Smooth muscle cell (in vitro differentiated cells): ENCODE results near the gene ENDOU. TPM values are rescaled to one million over a fixed set of nuclear protein-coding genes. Genes with fewer than 3 reads are reported as not detected.

Experiments used
- DNase-seq: peaks from one replicate; lab custom pipeline; 2025; ENCODE audit not compliant: unreplicated experiment; lab: John Stamatoyannopoulos, UW
- H2AFZ ChIP-seq: fragments of 200-600 bp; sonication (generic); 2 replicates; pipeline ENCODE4 v1.6.0; 2016; ENCODE audit warnings: antibody characterized with exemption, low read depth, mild to moderate bottlenecking
- H3F3A ChIP-seq: fragments of 200-600 bp; sonication (generic); 2 replicates; pipeline ENCODE4 v1.6.0; 2017; ENCODE audit warnings: antibody characterized with exemption, low read depth
- H3K27ac ChIP-seq: fragments of 200-600 bp; sonication (generic); 2 replicates; pipeline ENCODE4 v1.5.1; 2016; ENCODE audit warnings: low read depth, mild to moderate bottlenecking
- H3K27me3 ChIP-seq: fragments of 200-600 bp; sonication (generic); 2 replicates; pipeline ENCODE4 v1.6.1; 2016; ENCODE audit warnings: low read depth, mild to moderate bottlenecking
- H3K36me3 ChIP-seq: fragments of 200-600 bp; sonication (generic); 2 replicates; pipeline ENCODE4 v1.5.1; 2016; ENCODE audit warnings: low read depth
- H3K4me1 ChIP-seq: fragments of 200-600 bp; sonication (generic); 2 replicates; pipeline ENCODE4 v1.5.1; 2016; ENCODE audit warnings: low read depth
- H3K4me2 ChIP-seq: fragments of 200-600 bp; sonication (generic); 2 replicates; pipeline ENCODE4 v1.6.0; 2016; ENCODE audit warnings: mild to moderate bottlenecking
- H3K4me3 ChIP-seq: fragments of 200-600 bp; sonication (generic); 2 replicates; pipeline ENCODE4 v1.5.1; 2016; ENCODE audit warnings: mild to moderate bottlenecking
- H3K79me2 ChIP-seq: fragments of 200-600 bp; sonication (generic); 2 replicates; pipeline ENCODE4 v1.6.0; 2016; ENCODE audit warnings: low read depth, mild to moderate bottlenecking
- H3K9ac ChIP-seq: fragments of 200-600 bp; sonication (generic); 2 replicates; pipeline ENCODE4 v1.6.0; 2016; ENCODE audit warnings: low read depth
- H3K9me3 ChIP-seq: fragments of 200-600 bp; sonication (generic); replicated peaks from 2 replicates; pipeline ENCODE4 v1.5.1; 2016; ENCODE audit warnings: low read depth
- H4K20me1 ChIP-seq: fragments of 200-600 bp; sonication (generic); 2 replicates; pipeline ENCODE4 v1.6.0; 2016; ENCODE audit warnings: low read depth
- WGBS: methylation state at CpG from one replicate; pipeline ENCODE4 v1.1.7; 2016; ENCODE audit warnings: low lambda C conversion rate; 5-methylcytosine and 5-hydroxymethylcytosine counted together
- polyA plus RNA-seq: library from polyadenylated mRNA; unstranded; fragments of >200 nt; fragmentation: Nextera tagmentation; extraction: Ambion mirVana; gene quantifications from 2 replicates; pipeline ENCODE4 v1.2.1, GENCODE V29; 2016
- total RNA-seq: library from RNA; depleted of rRNA; stranded (reverse); fragments of >200 nt; gene quantifications from 2 replicates; pipeline ENCODE4 v1.2.3, GENCODE V29; 2014
- TF ChIP-seq, protein P1 (sequence below): fragments of 200-600 bp; sonication (generic); IDR thresholded peaks from 2 replicates; pipeline ENCODE4 v1.5.1; 2017; ENCODE audit warnings: borderline replicate concordance, mild to moderate bottlenecking, antibody characterized with exemption; ENCODE audit not compliant: insufficient read depth, poor library complexity, severe bottlenecking

ENDOU gene
- total and polyA plus RNA-seq, 2 experiments from 2014 or later, result 0.47 to 5.1 TPM

- H2AFZ ChIP-seq, result no peak overlapping the region
- H3K36me3 ChIP-seq, result no peaks in the 10 kb centered on the region
- H3K9ac ChIP-seq, result no peak overlapping the region
- H3K4me1 ChIP-seq, result peaks cover 12% of the 10 kb centered on the region
- H3F3A ChIP-seq, result no peaks in the 10 kb centered on the region
- no peaks in the 10 kb centered on the region for H3K79me2 ChIP-seq
- H3K4me2 ChIP-seq, result no peak overlapping the region
- H3K27me3 ChIP-seq, result no peaks in the 10 kb centered on the region
- no peak overlapping the region for H3K4me3 ChIP-seq
- no peaks in the 10 kb centered on the region for H4K20me1 ChIP-seq
- 35% methylated on average over 10 of the region's 10 CpGs for WGBS
- no peak overlapping the region for H3K27ac ChIP-seq
- TF ChIP-seq, protein P1, sequence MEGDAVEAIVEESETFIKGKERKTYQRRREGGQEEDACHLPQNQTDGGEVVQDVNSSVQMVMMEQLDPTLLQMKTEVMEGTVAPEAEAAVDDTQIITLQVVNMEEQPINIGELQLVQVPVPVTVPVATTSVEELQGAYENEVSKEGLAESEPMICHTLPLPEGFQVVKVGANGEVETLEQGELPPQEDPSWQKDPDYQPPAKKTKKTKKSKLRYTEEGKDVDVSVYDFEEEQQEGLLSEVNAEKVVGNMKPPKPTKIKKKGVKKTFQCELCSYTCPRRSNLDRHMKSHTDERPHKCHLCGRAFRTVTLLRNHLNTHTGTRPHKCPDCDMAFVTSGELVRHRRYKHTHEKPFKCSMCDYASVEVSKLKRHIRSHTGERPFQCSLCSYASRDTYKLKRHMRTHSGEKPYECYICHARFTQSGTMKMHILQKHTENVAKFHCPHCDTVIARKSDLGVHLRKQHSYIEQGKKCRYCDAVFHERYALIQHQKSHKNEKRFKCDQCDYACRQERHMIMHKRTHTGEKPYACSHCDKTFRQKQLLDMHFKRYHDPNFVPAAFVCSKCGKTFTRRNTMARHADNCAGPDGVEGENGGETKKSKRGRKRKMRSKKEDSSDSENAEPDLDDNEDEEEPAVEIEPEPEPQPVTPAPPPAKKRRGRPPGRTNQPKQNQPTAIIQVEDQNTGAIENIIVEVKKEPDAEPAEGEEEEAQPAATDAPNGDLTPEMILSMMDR, result peak; percentile 44
- H3K9me3 ChIP-seq, result no peaks in the 10 kb centered on the region
- DNase-seq, result no peak
These were observed 18.8 kb upstream of the ENDOU start for GRCh38 chr12:47744005-47744651.

DNA sequence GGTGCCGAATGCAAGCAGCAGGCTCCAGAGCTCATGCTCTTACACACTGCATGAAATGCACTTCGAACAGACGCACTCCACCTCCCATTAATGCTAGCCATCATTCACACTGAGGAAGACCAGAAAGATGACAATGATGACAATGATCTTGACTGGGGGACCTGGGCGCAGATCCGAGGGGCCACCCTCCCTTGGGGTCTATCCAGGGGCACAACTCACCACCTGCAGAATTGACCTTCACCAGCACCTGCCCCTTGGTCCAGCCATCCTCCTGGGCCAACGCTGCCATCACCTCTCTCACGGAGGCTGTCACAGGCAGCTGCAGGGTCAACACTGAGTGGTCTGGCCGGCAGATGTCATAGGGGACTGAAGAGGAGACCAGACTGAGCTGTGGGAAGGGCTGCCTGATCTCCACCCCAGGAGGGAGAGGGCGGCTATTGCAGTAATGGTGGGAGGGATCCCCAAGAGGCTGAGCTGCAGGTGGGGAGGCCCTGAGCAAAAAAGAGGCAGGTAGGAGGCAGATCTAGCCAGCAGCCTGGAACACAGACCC, 18.1 kb upstream of the ENDOU start:
- Histone ChIP-seq H3K27me3 (no peaks in the 10 kb centered on the region), H3K9me3 (no peaks in the 10 kb centered on the region), H3K36me3 (no peaks in the 10 kb centered on the region), H3F3A (no peaks in the 10 kb centered on the region), H2AFZ (no peak overlapping the region), H3K27ac (no peak overlapping the region), H3K4me2 (no peak overlapping the region), H4K20me1 (no peaks in the 10 kb centered on the region), H3K79me2 (no peaks in the 10 kb centered on the region), H3K9ac (no peak overlapping the region), H3K4me1 (peaks cover 12% of the 10 kb centered on the region), H3K4me3 (no peak overlapping the region)
- WGBS, result 89% methylated on average over 9 of the region's 9 CpGs
- DNase-seq, result no peak
- TF ChIP-seq, protein P1, result no peak

DNA sequence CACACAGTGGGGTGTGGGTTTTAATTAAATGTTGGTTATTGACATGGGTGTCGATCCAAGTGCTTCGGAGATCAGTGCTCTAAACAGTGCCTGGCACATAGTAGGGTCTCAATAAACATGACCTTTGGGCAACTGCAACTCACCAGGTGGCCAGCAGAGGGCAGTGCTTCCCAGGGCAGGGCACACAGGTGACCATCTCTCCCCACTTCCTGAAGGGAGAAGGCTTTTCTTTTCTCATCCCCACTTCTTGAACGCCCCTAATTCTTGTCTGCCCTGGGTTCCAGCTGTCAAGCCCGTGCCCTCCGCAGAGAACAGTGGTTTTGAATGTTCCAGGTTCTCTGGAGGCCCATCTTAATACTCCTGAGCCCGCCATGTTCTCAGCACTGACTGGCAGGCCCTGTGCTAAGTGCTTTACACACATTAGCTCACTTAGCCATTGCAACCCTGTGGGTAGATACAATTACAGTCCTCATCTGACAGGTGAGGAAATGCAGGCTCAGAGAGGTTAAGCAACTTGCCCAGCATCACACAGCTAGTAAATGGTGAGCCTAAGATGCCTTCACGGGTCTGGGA, 17.0 kb upstream of the ENDOU start:
- TF ChIP-seq, protein P1, result peak; percentile 99
- no peak for DNase-seq
- no peak overlapping the region for H3K9ac ChIP-seq

More for the DNA sequence above, 17.0 kb upstream of the ENDOU start:
- Histone ChIP-seq H3K79me2 (no peaks in the 10 kb centered on the region), H3K27ac (no peak overlapping the region), H3K36me3 (no peaks in the 10 kb centered on the region), H3F3A (no peaks in the 10 kb centered on the region), H3K9me3 (no peaks in the 10 kb centered on the region), H3K27me3 (no peaks in the 10 kb centered on the region), H3K4me3 (no peak overlapping the region), H4K20me1 (no peaks in the 10 kb centered on the region), H3K4me1 (peaks cover 12% of the 10 kb centered on the region), H3K4me2 (no peak overlapping the region), H2AFZ (no peak overlapping the region)
- 66% methylated on average over 7 of the region's 7 CpGs for WGBS
